HEK293T (cell line): ENCODE results near the gene UBB.

Experiments used
- CTCF ChIA-PET: fragments of 350-600 bp; formaldehyde crosslinking; extraction: SDS; loops from one replicate; lab custom pipeline; 2021; ENCODE audit warnings: antibody characterized with exemption, inconsistent platforms; lab: Yijun Ruan, JAX
- POLR2A ChIA-PET: fragments of 350-600 bp; formaldehyde crosslinking; extraction: SDS; loops from one replicate; lab custom pipeline; 2020; ENCODE audit warnings: antibody characterized with exemption, inconsistent platforms; lab: Yijun Ruan, JAX
- DNase-seq: peaks from one replicate; pipeline ENCODE4 v3.0.0; 2012; ENCODE audit warnings: mixed read lengths; ENCODE audit errors: extremely low spot score
- ARNT ChIP-seq: fragments of 450-650 bp; IDR thresholded peaks from 2 replicates; pipeline ENCODE4 v1.6.1; 2017; ENCODE audit warnings: mild to moderate bottlenecking
- BHLHE40 ChIP-seq: fragments of 450-650 bp; IDR thresholded peaks from 2 replicates; pipeline ENCODE4 v1.6.1; 2016; ENCODE audit warnings: mild to moderate bottlenecking, moderate library complexity, borderline replicate concordance
- CTBP1 ChIP-seq: fragments of 450-650 bp; IDR thresholded peaks from 2 replicates; pipeline ENCODE4 v1.6.1; 2016; ENCODE audit warnings: borderline replicate concordance
- ELF4 ChIP-seq: fragments of 450-650 bp; IDR thresholded peaks from 2 replicates; pipeline ENCODE4 v1.6.1; 2017; ENCODE audit warnings: antibody characterized with exemption
- FOXA1 ChIP-seq: fragments of 450-650 bp; IDR thresholded peaks from 2 replicates; pipeline ENCODE4 v1.6.1; 2016; ENCODE audit warnings: mild to moderate bottlenecking
- FOXK2 ChIP-seq: fragments of 450-650 bp; IDR thresholded peaks from 2 replicates; pipeline ENCODE4 v1.6.1; 2016; ENCODE audit warnings: mild to moderate bottlenecking
- FOXM1 ChIP-seq: fragments of 450-650 bp; IDR thresholded peaks from 2 replicates; pipeline ENCODE4 v1.6.1; 2017; ENCODE audit warnings: mild to moderate bottlenecking, borderline replicate concordance
- HDGF ChIP-seq: fragments of 450-650 bp; IDR thresholded peaks from 2 replicates; pipeline ENCODE4 v1.6.1; 2017; ENCODE audit warnings: antibody characterized with exemption, borderline replicate concordance
- L3MBTL2 ChIP-seq: fragments of 450-650 bp; conservative IDR thresholded peaks from 2 replicates; pipeline ENCODE4 v1.6.1; 2016; ENCODE audit warnings: mild to moderate bottlenecking
- LEF1 ChIP-seq: fragments of 450-650 bp; IDR thresholded peaks from 2 replicates; pipeline ENCODE4 v1.6.1; 2017; ENCODE audit warnings: mild to moderate bottlenecking, borderline replicate concordance
- NFRKB ChIP-seq: fragments of 450-650 bp; IDR thresholded peaks from 2 replicates; pipeline ENCODE4 v1.6.1; 2016; ENCODE audit warnings: mild to moderate bottlenecking, moderate library complexity
- SP1 ChIP-seq: fragments of 450-650 bp; IDR thresholded peaks from 2 replicates; pipeline ENCODE4 v1.6.1; 2017
- SUZ12 ChIP-seq: fragments of 450-650 bp; IDR thresholded peaks from 2 replicates; pipeline ENCODE4 v1.6.1; 2016; ENCODE audit warnings: mild to moderate bottlenecking
- TARDBP ChIP-seq: fragments of 450-650 bp; IDR thresholded peaks from 2 replicates; pipeline ENCODE4 v1.6.1; 2016
- ZNF384 ChIP-seq: fragments of 450-650 bp; IDR thresholded peaks from 2 replicates; pipeline ENCODE4 v1.6.1; 2016
- TF ChIP-seq, protein P1 (sequence below): fragments of 450-650 bp; IDR thresholded peaks from 2 replicates; pipeline ENCODE4 v1.6.1; 2016

Gene UBB

DNA sequence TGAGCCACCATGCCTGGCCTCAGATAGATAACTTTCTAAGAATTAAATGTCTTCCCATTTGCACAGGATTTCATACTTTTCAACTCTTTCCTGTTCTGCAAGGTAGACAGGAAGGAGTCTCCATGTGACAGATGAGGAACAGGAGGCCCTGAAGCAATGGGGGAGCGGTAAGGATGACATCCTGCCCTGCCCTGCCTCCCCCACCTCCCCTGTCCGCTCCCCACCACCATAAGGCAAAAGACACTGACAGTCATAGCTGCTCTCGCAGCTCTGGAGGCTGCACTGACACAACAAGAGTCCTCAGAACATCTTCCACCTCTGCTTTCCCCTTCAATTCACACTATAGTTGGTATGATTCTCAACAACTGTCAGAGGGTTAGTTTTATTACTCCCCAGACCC is 37.3 kb upstream of the UBB start:
- CTCF ChIA-PET: no interaction called here
- TF ChIP-seq HDGF: no peak
- no peak for DNase-seq
- POLR2A ChIA-PET: interaction anchor here (4.9 kb wide), 1 partner anchor 9 kb away, joined by 33 read pairs; the partner anchor contains the start of gene CENPV

DNA sequence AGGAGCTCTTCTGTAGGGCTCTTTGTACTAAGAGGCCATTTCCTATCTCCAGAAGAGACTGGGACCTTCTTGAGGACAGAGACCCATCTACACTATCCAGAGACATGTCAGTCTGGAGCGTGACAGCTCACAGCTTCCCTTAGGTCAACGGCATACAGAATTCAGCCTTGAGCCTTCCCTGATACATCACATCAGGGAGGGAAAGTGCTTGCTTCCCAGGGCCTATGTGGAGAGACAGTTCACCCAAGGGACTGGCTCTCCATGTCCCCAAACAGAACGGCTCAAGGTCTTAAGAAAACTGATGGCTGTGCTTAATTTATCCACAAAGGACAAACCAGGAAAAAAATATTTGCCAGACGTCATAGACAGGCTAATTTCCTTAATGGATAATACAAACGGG is 35.3 kb upstream of the UBB start:
- ChIA-PET POLR2A (no interaction called here), CTCF (interaction anchor here (0.7 to 1.0 kb wide), 2 partner anchors 18 to 277 kb away, joined by 3 read pairs; no protein-coding TSS in a partner anchor)
- no peak for DNase-seq
- TF ChIP-seq, protein P1, sequence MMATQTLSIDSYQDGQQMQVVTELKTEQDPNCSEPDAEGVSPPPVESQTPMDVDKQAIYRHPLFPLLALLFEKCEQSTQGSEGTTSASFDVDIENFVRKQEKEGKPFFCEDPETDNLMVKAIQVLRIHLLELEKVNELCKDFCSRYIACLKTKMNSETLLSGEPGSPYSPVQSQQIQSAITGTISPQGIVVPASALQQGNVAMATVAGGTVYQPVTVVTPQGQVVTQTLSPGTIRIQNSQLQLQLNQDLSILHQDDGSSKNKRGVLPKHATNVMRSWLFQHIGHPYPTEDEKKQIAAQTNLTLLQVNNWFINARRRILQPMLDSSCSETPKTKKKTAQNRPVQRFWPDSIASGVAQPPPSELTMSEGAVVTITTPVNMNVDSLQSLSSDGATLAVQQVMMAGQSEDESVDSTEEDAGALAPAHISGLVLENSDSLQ: no peak
- TF ChIP-seq NFRKB (no peak), BHLHE40 (no peak), LEF1 (no peak), SP1 (no peak), ZNF384 (no peak), ARNT (no peak)

- CTCF ChIA-PET: no interaction called here
- TF ChIP-seq NFRKB (no peak), FOXK2 (no peak), FOXM1 (no peak)
- POLR2A ChIA-PET: interaction anchor here (1.1 kb wide), 1 partner anchor 17 kb away, joined by 3 read pairs; no protein-coding TSS in a partner anchor
- DNase-seq: no peak
Measured at GRCh38 chr17:16346721-16347271, 34.1 kb upstream of the UBB start.

DNA sequence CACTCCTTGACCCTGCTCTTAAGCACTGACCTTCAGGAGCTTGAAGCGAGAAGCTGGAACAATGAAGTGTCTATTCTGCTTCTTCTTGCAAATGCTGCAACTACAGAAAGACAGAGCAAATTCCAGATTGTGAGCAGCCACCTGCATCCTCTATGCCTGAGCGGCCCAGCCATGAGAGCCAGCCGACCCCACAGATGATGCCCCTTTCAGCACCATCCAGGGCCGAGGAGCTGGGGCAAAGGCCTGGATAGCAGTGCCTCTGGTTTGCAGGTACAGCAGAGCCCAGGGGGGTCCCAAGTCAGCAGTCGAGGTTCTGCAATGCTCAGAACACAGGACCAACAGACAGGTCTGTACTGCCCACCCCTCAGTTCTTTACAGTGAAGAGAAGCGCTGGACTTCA is 32.3 kb upstream of the UBB start:
- TF ChIP-seq NFRKB: no peak
- no peak for TF ChIP-seq FOXA1
- no peak for TF ChIP-seq FOXM1
- TF ChIP-seq, protein P1: no peak
- TF ChIP-seq SUZ12: no peak
- TF ChIP-seq SP1: no peak
- no peak for TF ChIP-seq HDGF
- no peak for TF ChIP-seq ZNF384
- TF ChIP-seq TARDBP: no peak
- TF ChIP-seq BHLHE40: no peak
- TF ChIP-seq L3MBTL2: no peak
- TF ChIP-seq FOXK2: no peak
- no peak for TF ChIP-seq ELF4
- no peak for TF ChIP-seq LEF1
- no peak for TF ChIP-seq ARNT
- no peak for TF ChIP-seq CTBP1
- ChIA-PET CTCF (no interaction called here), POLR2A (no interaction called here)
- no peak for DNase-seq

DNA sequence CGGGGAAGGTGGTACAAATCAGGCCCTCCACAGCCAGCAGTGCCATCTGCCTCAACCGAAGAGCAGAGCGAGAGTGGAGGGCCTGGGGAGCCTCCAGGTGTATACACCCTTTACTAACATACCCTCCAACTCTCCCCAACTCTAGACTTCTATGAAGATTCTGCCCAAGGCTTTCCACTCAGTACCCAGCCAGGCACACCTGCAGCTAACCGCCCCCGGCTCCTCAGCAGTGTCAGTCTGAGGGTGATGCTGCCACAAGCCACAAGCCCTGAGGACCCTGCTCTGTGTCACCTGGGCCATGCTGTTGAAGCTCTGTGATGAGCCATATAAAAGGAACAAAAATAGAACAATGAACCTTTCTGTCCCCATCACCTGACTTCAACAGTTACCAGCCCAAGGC is 31.5 kb upstream of the UBB start:
- TF ChIP-seq CTBP1 (no peak), L3MBTL2 (no peak), FOXM1 (no peak), TARDBP (no peak), FOXK2 (no peak), FOXA1 (no peak)
- TF ChIP-seq, protein P1: no peak
- ChIA-PET CTCF (interaction anchor here (4.6 kb wide), 1 partner anchor 14 kb away, joined by 33 read pairs; no protein-coding TSS in a partner anchor), POLR2A (interaction anchor here (0.7 kb wide), 1 partner anchor 8 kb away, joined by 3 read pairs; no protein-coding TSS in a partner anchor)
- no peak for DNase-seq

- TF ChIP-seq SP1 (no peak), FOXA1 (no peak), L3MBTL2 (no peak), FOXK2 (no peak), ELF4 (no peak), ARNT (no peak), NFRKB (no peak), FOXM1 (no peak), ZNF384 (no peak), LEF1 (no peak), HDGF (no peak), SUZ12 (no peak), BHLHE40 (no peak), CTBP1 (no peak), TARDBP (no peak)
- TF ChIP-seq, protein P1: no peak
- ChIA-PET POLR2A (interaction anchor here (0.7 to 4.3 kb wide), 10 partner anchors 10 to 253 kb away, joined by 3 to 38 read pairs (median 6); partner anchors contain the start of gene NCOR1), CTCF (interaction anchor here (0.6 to 4.6 kb wide), 3 partner anchors 12 to 43 kb away, joined by 3 to 33 read pairs (median 3); no protein-coding TSS in a partner anchor)
- no peak for DNase-seq
Measured at GRCh38 chr17:16351831-16352230, 29.1 kb upstream of the UBB start.
